ENCODE results near the gene WNT4.

WNT4 gene

GRCh38 chr1:22090867-22091266 lies 52.0 kb downstream of the WNT4 start:
- Histone ChIP-seq H3K9me3 (no peaks in the 10 kb centered on the region), H3K4me2 (peak overlapping the region; percentile 81; the same call in 1 of the 2 replicates), H3K27me3 (no peaks in the 10 kb centered on the region), H3K9ac (no peak overlapping the region), H4K20me1 (peaks cover 92% of the 10 kb centered on the region), H3K4me1 (peaks cover 43% of the 10 kb centered on the region), H3K36me3 (peaks cover 68% of the 10 kb centered on the region), H3K4me3 (no peak overlapping the region), H3K27ac (peak overlapping the region; percentile 63; the same call in 1 of the 2 replicates)
- TF ChIP-seq Cebpa-rat (IDR thresholded peaks at IDR 0.05), result no peak

DNA sequence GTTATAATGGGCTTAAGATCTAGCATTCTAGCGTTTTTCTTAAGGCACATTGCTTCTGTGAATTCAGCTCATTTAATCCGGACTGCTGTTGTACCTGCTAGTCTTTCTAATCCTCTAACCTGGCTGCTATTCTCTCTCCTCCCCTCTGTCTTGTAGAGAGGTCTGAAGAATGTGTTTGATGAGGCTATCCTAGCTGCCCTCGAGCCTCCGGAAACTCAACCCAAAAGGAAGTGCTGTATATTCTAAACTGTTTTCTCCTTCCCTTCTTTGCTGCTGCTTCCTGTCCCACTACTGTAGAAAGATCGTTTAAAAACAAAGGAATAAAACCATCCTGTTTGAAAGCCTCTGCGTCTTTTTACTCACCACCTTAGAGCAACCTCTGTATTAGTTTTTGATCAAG lies 53.1 kb downstream of the WNT4 start:
- Histone ChIP-seq H4K20me1 (peaks cover 92% of the 10 kb centered on the region), H3K4me3 (peak overlapping the region; percentile 27; the same call in 1 of the 2 replicates), H3K4me2 (peak overlapping the region; percentile 81), H3K9me3 (no peaks in the 10 kb centered on the region), H3K36me3 (peaks cover 68% of the 10 kb centered on the region), H3K4me1 (peaks cover 43% of the 10 kb centered on the region), H3K27me3 (no peaks in the 10 kb centered on the region), H3K27ac (peak overlapping the region; percentile 63), H3K9ac (peak overlapping the region; percentile 66; the same call in 1 of the 2 replicates)
- TF ChIP-seq Cebpa-rat (IDR thresholded peaks at IDR 0.05), result no peak

DNA sequence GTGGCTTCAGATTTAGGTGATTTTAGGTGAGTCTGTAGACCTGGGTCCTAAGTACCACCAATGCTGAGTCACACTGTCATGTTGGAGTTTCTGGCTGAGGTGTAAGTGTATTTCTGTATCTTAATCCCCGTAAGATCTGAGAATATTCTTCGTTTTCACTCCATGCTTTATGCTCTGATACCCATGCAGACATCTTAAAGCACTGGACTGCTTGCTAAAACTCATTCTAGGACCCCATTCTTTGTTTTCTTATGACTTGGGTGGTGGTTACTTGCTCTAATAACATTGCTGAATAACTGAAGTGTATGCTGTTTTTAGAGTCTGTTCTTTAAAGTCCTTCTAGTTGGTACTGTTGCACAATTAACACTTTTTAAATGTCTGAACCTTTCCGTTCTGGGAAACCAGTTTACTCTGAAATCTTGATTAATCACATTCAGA lies 53.7 kb downstream of the WNT4 start:
- peaks cover 43% of the 10 kb centered on the region for H3K4me1 ChIP-seq

GRCh38 chr1:22088331-22088730 lies 54.6 kb downstream of the WNT4 start:
- peak overlapping the region; percentile 63; the same call in 1 of the 2 replicates for H3K27ac ChIP-seq
- TF ChIP-seq Cebpa-rat (IDR thresholded peaks at IDR 0.05), result no peak
- no peak overlapping the region for H3K4me3 ChIP-seq
- H3K27me3 ChIP-seq, result no peaks in the 10 kb centered on the region
- peaks cover 43% of the 10 kb centered on the region for H3K4me1 ChIP-seq
- H3K9me3 ChIP-seq, result no peaks in the 10 kb centered on the region
- H4K20me1 ChIP-seq, result peaks cover 95% of the 10 kb centered on the region
- H3K9ac ChIP-seq, result no peak overlapping the region
- peak overlapping the region; percentile 81 for H3K4me2 ChIP-seq
- H3K36me3 ChIP-seq, result peaks cover 67% of the 10 kb centered on the region

More for the DNA sequence above, 53.7 kb downstream of the WNT4 start:
- Histone ChIP-seq H4K20me1 (peaks cover 94% of the 10 kb centered on the region), H3K27ac (peak overlapping the region; percentile 63), H3K4me2 (peak overlapping the region; percentile 81), H3K9ac (peak overlapping the region; percentile 66; the same call in 1 of the 2 replicates), H3K4me3 (0 out of 2 replicates have a peak overlapping the region, but pooled peaks have one; percentile 27), H3K36me3 (peaks cover 68% of the 10 kb centered on the region), H3K9me3 (no peaks in the 10 kb centered on the region), H3K27me3 (no peaks in the 10 kb centered on the region)
- TF ChIP-seq Cebpa-rat (IDR thresholded peaks at IDR 0.05), result no peak; the same call in 1 of the 2 replicates

GRCh38 chr1:22080191-22080590 lies 62.7 kb downstream of the WNT4 start:
- Histone ChIP-seq H3K9me3 (no peaks in the 10 kb centered on the region), H4K20me1 (peaks cover 100% of the 10 kb centered on the region), H3K36me3 (peaks cover 87% of the 10 kb centered on the region), H3K27ac (no peak overlapping the region), H3K4me2 (0 out of 2 replicates have a peak overlapping the region, but pooled peaks have one; percentile 1), H3K4me1 (peaks cover 27% of the 10 kb centered on the region), H3K9ac (no peak overlapping the region), H3K27me3 (no peaks in the 10 kb centered on the region), H3K4me3 (no peak overlapping the region)
- no peak for TF ChIP-seq Cebpa-rat (IDR thresholded peaks at IDR 0.05)

GRCh38 chr1:22078133-22078532 lies 64.8 kb downstream of the WNT4 start:
- H3K4me2 ChIP-seq, result no peak overlapping the region
- no peaks in the 10 kb centered on the region for H3K9me3 ChIP-seq
- no peak overlapping the region for H3K27ac ChIP-seq
- no peak overlapping the region for H3K9ac ChIP-seq
- H3K27me3 ChIP-seq, result no peaks in the 10 kb centered on the region
- peaks cover 44% of the 10 kb centered on the region for H3K4me1 ChIP-seq
- no peak for TF ChIP-seq Cebpa-rat (IDR thresholded peaks at IDR 0.05)
- H3K4me3 ChIP-seq, result no peak overlapping the region
- peaks cover 85% of the 10 kb centered on the region for H3K36me3 ChIP-seq
- H4K20me1 ChIP-seq, result peaks cover 100% of the 10 kb centered on the region

GRCh38 chr1:22077728-22078127 lies 65.2 kb downstream of the WNT4 start:
- Histone ChIP-seq H3K4me2 (no peak overlapping the region), H3K27me3 (no peaks in the 10 kb centered on the region), H3K27ac (no peak overlapping the region; the same call in 1 of the 2 replicates), H3K9me3 (no peaks in the 10 kb centered on the region), H3K4me1 (peaks cover 44% of the 10 kb centered on the region), H4K20me1 (peaks cover 100% of the 10 kb centered on the region), H3K4me3 (no peak overlapping the region), H3K9ac (no peak overlapping the region), H3K36me3 (peaks cover 85% of the 10 kb centered on the region)
- TF ChIP-seq Cebpa-rat (IDR thresholded peaks at IDR 0.05), result no peak

DNA sequence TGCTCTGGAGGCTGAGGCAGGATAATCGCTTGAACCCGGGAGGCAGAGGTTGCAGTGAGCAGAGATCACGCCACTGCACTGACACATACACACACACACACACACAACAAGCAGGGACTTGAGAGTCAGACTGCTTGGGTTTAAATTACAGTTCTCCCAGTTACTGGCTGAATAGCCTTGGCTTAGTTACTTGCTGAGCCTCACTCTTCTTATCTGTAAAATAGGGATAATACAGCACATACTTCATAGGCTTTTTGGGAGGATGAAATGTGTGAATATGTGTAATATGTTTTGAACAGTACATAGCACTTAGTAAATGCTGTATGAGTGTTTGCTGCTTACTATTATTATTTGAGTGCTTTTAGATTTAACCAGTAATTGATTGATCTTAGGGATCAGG lies 66.6 kb downstream of the WNT4 start:
- H3K4me2 ChIP-seq, result peak overlapping the region; percentile 45
- TF ChIP-seq Cebpa-rat (IDR thresholded peaks at IDR 0.05), result no peak
- H3K4me3 ChIP-seq, result no peak overlapping the region
- peaks cover 100% of the 10 kb centered on the region for H4K20me1 ChIP-seq
- no peak overlapping the region for H3K27ac ChIP-seq
- H3K9ac ChIP-seq, result no peak overlapping the region
- H3K4me1 ChIP-seq, result peaks cover 44% of the 10 kb centered on the region
- peaks cover 86% of the 10 kb centered on the region for H3K36me3 ChIP-seq
- no peaks in the 10 kb centered on the region for H3K27me3 ChIP-seq
- H3K9me3 ChIP-seq, result peaks cover 1% of the 10 kb centered on the region; the same call in 1 of the 2 replicates

- peaks cover 85% of the 10 kb centered on the region for H3K36me3 ChIP-seq
Observed at GRCh38 chr1:22075718-22076117, 67.2 kb downstream of the WNT4 start.

GRCh38 chr1:22074803-22075202 lies 68.1 kb downstream of the WNT4 start:
- Histone ChIP-seq H3K4me1 (peaks cover 41% of the 10 kb centered on the region), H3K4me3 (no peak overlapping the region), H3K4me2 (peak overlapping the region; percentile 45), H4K20me1 (peaks cover 100% of the 10 kb centered on the region), H3K27me3 (no peaks in the 10 kb centered on the region), H3K27ac (no peak overlapping the region), H3K36me3 (peaks cover 85% of the 10 kb centered on the region), H3K9me3 (peaks cover 17% of the 10 kb centered on the region), H3K9ac (no peak overlapping the region)
- no peak for TF ChIP-seq Cebpa-rat (IDR thresholded peaks at IDR 0.05)

More at GRCh38 chr1:22075718-22076117, 67.2 kb downstream of the WNT4 start:
- Histone ChIP-seq H3K9me3 (peaks cover 7% of the 10 kb centered on the region), H3K9ac (no peak overlapping the region), H3K4me2 (peak overlapping the region; percentile 45), H4K20me1 (peaks cover 100% of the 10 kb centered on the region), H3K27me3 (no peaks in the 10 kb centered on the region), H3K27ac (no peak overlapping the region), H3K4me3 (no peak overlapping the region), H3K4me1 (peaks cover 44% of the 10 kb centered on the region)
- TF ChIP-seq Cebpa-rat (IDR thresholded peaks at IDR 0.05), result no peak

Measured in BLaER1 (cell line).